LNCaP clone FGC (cell line): ENCODE data around the gene TMEM185B.

Experiments
- DNase-seq: peaks from one replicate; pipeline ENCODE4 v3.0.0-alpha.2; 2011; ENCODE audit warnings: low read depth
- H3K4me3 ChIP-seq: 2 replicates; pipeline ENCODE4 v1.5.1; 2011; ENCODE audit warnings: mild to moderate bottlenecking, low read depth, low read length, control low read depth
- TF ChIP-seq, protein P1 (sequence below): IDR thresholded peaks from 2 replicates; pipeline ENCODE4 v1.5.1; 2012; ENCODE audit warnings: mild to moderate bottlenecking; ENCODE audit not compliant: control insufficient read depth, insufficient read depth; ENCODE audit errors: extremely low read depth

Gene TMEM185B

DNA sequence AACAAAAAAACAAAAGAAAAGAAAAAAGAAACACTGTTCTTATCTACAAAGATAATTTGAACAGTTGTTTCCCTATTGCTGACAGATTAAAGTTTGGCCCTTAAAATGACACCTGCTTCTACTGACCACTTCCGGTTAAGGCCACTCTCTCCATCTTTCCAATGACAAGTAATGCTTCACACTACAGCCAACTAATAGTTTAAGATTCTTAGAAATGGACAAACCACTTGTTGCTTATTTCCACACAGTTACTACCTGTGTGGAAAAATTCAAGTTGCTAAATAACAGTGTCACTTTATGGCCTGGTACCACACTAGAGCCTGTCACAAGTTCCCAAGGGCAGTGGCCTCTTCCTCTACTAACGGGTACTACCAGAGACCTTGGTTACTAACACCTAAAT is 2.4 kb downstream of the TMEM185B start:
- no peak overlapping the region for H3K4me3 ChIP-seq
- DNase-seq = no peak
- TF ChIP-seq, protein P1, sequence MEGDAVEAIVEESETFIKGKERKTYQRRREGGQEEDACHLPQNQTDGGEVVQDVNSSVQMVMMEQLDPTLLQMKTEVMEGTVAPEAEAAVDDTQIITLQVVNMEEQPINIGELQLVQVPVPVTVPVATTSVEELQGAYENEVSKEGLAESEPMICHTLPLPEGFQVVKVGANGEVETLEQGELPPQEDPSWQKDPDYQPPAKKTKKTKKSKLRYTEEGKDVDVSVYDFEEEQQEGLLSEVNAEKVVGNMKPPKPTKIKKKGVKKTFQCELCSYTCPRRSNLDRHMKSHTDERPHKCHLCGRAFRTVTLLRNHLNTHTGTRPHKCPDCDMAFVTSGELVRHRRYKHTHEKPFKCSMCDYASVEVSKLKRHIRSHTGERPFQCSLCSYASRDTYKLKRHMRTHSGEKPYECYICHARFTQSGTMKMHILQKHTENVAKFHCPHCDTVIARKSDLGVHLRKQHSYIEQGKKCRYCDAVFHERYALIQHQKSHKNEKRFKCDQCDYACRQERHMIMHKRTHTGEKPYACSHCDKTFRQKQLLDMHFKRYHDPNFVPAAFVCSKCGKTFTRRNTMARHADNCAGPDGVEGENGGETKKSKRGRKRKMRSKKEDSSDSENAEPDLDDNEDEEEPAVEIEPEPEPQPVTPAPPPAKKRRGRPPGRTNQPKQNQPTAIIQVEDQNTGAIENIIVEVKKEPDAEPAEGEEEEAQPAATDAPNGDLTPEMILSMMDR = no peak

DNA sequence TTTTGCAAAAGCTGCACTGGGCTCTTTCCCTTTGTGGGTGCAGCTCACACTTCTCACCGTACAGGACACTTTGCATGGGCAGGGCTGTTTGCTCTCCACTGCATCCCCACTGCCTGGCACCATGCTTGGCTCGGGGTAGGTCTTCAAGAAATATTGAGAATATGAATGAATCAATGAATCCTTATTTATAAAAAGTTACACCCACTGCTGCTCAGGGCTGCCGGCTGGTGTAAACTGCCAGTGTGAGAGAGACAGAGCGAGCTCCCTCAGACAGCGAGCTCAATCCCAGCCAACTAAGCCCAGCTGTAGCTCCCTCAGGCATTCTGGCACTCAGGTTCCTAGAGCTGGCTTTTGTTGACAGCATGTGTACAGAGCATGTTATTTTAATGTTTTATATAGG is 3.4 kb downstream of the TMEM185B start:
- no peak overlapping the region for H3K4me3 ChIP-seq
- no peak for DNase-seq
- TF ChIP-seq, protein P1 = no peak

DNA sequence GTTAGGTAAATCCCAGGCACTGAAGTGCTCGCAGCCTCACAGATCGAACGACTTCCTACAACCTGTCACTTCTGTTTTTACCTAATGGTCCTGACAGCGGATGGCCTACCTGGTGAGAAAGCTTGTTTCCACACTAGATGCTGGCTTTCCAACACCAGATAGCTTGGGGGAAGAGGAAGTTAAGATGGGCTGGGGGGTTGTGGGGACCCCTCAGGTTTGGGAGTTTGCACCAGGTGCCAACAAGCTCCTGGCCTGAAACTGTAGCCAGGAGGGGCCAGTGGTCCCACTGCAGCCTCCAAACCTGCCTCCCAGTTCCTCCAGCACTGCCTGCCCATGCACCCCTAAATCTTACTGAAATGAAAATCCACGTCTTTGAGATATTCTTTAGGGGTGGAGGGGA is 3.9 kb downstream of the TMEM185B start:
- no peak for DNase-seq
- TF ChIP-seq, protein P1 = no peak
- no peak overlapping the region for H3K4me3 ChIP-seq

DNA sequence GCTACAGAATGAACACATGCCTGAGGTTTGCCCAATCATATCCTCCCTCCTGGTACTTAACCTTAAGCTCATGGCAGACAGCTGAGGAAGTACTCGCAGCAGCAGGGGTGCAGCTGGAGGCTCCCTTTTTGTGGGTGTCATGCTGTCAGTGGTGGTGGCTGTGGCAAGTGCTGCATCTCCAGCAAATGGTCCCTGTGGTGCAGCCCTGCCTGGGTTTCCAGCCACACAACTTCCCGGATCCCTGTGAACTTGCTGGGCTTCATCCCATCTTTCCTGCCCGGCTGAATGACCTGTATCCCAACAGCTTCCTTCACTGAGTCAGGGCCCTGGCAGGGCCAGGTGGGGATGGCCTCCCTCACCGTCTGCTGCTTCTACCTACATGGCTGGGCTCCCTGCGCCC is 5.0 kb downstream of the TMEM185B start:
- no peak overlapping the region for H3K4me3 ChIP-seq
- DNase-seq = no peak
- TF ChIP-seq, protein P1 = no peak

DNA sequence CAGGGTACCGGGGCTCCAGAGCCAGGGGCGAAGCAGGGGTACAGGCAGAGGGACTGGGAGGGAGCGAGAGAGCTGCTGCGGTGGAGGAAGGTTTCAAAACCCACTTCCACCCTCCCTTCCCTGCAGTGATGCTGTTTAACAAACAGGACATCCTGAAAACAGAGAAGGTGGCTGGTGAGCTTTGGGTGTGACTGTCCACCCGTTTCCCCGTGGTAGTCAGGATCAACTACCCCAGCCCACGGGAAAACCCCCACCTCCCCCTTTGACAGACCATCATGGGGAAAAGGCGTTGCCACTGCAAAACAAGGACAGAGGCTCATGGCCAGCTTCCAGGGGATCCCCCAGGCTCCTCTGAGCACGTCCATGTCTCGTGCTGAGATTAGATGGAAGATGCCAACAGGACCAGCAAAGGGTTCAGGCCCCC is 12.9 kb downstream of the TMEM185B start:
- H3K4me3 ChIP-seq = no peak overlapping the region
- DNase-seq = no peak
- TF ChIP-seq, protein P1 = no peak

DNA sequence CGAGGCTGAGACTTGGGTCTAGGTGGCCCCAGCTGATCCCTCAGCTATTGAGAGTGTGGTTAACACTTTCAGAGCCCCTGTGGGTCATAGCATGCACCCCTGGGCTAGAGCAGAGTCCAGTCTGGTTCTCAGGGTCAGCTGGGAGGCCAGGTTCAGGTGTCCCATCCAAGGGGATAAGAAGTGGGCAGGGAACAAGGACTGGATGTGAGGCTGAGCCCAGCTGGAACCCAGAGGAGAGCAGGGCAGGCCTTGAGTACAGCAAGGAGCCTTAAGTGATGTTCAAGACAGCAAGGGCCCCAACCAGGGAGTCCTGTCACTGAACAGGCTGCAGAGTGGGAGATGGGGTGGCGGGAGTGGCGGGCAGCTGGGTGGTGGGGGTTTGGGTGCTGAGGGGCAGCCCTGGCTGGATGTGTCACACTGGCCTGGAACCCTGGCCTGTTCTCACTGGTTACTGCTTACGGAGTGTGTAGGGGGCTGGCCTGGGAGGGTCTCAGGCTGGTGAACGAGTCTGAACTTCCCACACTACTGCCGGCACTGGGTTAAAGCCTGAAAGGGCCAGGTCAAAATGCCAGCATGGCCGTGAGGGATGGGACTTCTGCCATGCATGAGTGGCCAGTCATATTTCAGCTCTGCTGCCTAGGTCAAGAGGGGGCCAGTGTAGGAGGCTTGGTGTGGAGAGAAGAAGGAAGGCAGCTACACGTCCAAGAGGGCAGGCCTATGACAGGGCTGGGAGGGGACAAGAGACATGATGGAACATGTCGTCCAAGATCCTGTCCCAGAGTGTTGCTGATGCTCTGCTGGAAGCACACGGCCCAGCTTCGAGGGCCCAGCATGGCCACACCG is 13.6 kb downstream of the TMEM185B start:
- DNase-seq = no peak
- H3K4me3 ChIP-seq = no peak overlapping the region
- TF ChIP-seq, protein P1 = no peak
